GM19463 (cell line): ENCODE measurements around the gene COMMD1.
"Not testable (repeated sequence)": the region's sequence is repeated elsewhere in the genome, so short reads cannot be mapped to it uniquely, and the experiment has no call there.

Experiments used
- ATAC-seq: cut with Tn5 transposase; IDR thresholded peaks from one replicate; pipeline ENCODE4 v1.9.1; 2021; ENCODE audit warnings: mild to moderate bottlenecking, moderate library complexity; ENCODE audit not compliant: unreplicated experiment

Gene COMMD1

DNA sequence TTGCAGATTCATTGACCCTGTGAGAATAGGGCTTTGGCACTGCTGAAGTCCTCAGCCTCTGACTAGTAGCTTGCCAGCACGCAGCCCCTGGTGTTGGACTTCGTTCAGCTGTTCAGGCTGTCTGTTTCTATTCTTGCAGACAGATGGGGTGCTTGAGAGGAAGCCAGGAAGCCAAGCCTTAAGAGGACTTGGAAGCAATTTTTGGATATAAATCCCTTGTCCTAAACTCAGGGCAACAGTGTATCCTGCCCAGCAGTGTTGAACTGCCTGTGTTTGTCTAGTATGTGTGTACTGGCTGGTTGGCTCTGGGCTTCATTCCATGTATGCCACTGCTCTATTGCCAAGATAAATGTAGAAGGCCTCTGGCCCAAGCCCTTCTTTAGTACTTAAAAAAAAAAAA lies 108.6 kb downstream of the COMMD1 start:
- ATAC-seq = no peak

DNA sequence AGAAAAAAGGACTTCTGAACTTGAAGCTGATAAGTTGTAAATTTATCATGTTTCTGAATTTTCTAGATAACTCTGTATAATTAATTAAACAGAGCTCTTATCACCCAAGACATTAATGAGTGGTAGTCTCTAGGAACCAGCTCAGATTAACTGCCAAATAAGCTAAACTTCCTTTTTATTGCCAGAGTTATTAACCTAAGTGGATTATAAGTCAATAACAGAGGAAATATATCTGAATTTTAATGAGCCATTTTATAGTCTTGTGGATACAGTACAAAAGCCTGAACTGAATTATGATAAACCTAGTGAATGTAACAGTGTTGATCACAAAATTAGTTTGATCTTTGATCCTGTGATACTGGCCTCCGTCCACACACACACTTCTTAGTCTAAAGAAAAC lies 111.5 kb downstream of the COMMD1 start:
- no peak for ATAC-seq

DNA sequence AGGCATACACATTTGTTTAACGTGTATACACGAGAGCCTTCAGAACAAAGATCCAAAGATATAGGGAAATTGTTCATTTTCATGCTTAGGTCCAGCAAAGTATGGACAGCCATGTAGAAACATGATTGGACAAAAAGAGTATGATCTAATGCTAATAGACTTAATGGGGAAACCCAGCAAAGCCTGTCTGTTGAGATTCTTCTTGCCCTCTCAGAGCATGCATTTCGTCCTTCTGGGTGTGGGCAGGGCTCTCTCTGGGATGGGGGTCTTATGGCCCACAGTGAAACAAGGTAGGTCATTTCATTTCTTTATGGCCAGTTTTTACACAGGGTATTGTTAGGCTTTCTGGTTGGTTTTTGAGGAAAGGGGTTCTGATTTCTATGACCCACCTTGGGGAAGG lies 124.4 kb downstream of the COMMD1 start:
- ATAC-seq = no peak

DNA sequence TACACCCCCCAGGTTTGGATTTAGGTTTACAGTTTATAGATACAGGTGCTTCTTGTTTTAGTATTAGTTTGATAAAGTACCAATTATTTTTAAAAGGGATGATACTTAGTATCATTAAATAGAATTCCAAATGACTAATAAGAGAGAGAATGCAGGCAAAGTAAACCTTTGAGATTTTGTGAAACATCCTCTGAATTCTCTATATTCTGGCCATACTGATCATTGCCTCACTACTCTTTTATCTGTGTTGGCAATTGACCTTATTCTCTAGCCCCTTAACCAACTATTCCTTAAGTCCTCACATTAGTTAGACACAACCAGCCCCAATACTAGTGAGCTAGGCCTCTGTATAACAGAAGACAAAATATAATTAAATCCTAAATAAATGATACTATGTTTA lies 125.4 kb downstream of the COMMD1 start:
- no peak for ATAC-seq

DNA sequence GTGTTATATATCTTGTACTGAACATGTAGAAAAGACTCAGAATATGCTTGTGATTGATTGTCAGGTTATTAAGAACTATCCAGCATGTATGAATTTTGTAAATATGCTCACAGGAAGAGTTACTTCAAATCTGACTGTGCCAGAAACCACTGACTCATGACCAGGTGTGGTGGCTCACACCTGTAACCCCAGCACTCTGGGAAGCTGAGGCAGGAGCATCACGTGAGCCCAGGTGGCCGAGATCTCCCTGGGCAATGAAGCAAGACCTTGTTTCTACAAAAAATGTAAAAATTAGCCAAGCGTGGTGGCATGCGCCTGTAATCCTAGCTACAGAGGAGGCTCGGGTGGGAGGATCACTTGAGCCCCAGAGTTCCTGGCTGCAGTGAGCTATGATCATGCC lies 126.6 kb downstream of the COMMD1 start:
- ATAC-seq = no peak

DNA sequence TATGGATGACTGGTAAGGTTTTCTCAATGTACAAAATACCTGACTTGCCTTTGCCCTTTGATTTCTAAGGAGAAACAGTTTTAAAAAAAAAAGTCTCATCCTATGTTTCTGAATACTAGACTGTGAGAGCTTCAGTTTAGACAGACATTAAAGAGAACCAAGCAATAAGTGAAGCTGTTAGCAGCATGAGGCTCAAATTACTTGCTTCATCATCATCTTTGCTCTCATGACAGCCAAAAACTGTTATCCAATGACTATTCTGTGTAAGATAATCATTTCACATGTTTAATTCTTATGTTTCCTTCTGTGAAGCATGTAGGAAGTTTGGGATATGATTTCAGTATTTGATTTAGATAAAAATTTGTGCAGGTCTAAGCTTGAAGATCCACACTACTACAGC lies 129.2 kb downstream of the COMMD1 start:
- ATAC-seq = no peak

DNA sequence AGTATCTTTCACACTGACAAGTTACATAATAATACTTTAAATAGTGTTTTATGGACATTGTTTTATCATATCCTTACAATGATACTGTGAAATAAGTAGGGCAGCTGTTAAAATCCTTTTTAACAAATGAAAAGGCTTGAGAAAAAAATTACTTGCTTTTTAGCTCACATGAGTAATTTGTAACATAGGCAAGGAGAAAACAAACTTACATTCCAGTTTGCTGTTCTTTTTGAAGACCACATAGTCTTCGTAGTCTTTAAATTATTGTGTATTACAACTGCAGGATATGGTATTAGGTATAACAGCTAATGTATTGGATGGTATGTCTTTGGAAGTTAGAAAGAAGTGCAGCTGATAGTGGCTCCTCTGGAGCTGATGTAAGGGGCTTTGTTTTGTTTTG lies 130.8 kb downstream of the COMMD1 start:
- no peak for ATAC-seq

DNA sequence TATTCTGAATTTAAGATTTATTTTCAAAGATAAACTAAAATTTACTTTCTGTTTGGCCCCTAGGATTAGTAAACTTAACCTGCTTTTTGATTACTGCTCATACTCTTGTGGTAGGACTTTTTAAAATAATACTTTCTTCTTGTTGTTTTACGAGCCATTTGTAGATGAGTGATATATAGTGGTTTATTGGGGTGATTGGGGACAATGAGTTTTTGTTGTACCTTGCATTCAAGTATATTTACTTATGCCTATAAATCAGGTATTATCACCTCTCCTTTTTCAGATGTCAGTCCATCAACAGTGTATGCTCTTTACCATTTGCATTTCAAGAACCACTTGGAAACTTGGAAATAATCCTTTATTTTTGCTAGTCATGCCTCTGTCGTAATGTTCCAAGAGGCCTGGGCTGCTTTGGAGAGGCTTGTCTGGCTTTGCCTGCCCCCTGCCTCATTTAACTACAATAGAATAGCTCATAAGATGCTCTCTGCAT lies 131.3 kb downstream of the COMMD1 start:
- no peak for ATAC-seq

DNA sequence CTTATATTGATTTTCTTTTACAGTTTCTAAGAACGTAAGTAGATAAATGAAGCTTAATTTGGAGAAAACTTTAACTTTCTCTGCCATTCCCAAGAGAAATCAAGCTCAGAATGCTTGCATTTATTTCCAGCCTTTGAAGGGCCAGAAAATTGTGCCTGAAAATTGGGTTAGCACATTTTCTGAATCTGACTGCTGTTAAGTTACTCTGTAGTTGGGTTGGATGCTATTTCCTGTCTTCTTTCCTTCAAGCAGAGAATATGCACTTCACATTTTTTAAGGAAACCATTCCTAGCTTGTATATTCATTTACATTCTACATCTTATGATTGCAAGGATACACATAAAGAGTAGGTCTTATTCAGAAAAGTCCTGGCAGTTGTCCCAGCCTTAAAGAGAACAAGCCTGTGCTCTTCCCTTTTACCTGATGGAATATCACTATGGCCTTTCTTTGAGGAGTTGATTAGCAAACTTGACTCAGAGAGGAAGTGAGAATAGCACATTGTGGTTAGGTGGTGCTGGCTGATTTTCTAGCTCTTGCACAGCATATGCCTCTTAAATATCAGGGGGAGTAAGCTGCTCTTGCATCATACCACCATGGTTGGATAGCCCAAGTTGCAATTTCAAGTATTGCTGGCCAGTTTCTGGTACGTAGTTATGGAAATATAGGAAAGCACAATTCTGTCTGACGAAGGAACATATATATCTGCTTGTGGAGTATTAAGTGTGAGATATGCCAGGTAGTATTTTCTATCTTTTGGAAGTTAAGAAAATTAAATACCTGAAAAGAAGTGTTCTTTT lies 133.7 kb downstream of the COMMD1 start:
- peak; percentile 100 for ATAC-seq

DNA sequence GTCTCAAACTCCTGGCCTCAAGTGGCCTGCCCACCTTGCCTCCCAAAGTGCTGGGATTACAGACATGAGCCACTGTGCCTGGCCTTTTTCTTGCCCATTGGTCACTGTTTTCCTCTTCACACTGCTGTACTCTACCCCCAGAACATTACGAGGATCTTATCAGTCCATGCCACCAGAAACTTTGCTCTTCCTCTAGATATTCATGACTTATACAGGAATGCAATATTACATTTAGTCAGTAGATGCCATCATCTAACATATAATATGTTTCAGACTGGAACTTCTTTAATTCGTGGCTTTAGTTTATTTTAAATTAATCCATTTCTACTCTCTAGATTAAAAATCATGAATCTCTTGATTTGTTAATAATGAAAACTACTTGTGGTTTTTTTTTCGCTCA lies 135.5 kb downstream of the COMMD1 start:
- ATAC-seq = no peak

DNA sequence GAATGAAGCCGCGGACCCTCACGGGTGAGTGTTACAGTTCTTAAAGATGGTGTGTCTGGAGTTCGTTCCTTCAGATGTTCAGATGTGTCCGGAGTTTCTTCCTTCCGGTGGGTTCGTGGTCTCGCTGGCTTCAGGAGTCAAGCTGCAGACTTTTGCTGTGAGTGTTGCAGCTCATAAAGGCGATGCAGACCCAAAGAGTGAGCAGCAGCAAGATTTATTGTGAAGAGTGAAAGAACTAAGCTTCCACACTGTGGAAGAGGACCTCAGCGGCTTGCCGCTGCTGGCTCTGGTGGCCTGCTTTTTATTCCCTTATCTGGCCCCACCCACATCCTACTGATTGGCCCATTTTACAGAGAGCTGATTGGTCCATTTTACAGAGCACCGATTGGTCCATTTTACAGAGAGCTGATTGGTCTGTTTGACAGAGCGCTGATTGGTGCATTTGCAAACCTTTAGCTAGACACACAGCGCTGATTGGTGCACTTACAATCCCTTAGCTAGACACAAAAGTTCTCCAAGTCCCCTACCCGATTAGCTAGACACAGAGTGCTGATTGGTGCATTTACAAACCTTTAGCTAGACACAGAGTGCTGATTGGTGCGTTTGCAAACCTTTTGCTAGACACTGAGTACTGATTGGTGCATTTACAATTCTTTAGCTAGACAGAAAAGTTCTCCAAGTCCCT lies 136.4 kb downstream of the COMMD1 start:
- not testable (repeated sequence) for ATAC-seq

DNA sequence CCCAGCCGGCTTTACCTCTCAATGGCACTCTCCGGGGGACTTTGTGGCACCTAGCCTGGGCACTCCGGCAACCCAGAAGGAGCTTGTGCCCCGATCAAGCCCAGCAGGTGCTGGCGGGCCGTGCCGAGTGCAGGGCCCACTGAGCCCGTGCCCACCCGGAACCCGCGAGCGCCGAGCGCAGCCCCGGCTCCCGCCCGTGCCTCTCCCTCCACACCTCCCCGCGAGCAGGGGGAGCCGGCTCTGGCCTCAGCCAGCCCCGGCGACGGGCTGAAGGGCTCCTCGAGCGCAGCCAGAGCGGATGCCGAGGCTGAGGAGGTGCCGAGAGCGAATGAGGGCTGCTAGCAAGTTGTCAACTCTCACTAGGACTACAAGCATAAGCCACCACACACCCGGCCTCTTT lies 136.9 kb downstream of the COMMD1 start:
- ATAC-seq = no peak

DNA sequence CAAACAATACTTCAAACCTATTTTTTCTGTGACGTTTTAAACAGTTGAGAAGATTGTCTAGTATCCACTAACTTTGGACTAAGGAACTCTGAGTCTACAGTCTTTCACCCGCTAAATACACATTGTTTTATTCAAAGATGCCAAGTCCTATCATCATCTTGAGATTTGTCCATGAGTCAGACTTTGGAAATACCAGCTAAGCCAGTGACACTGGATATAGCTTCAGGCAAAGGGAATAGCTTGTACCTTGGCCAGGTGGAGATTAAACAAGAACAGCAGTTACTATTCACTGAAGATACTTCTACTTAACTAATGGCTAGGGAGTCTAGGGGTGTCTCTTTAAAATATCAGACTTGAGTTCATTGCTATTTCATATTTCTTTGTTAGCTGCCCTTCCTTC lies 137.5 kb downstream of the COMMD1 start:
- no peak for ATAC-seq

DNA sequence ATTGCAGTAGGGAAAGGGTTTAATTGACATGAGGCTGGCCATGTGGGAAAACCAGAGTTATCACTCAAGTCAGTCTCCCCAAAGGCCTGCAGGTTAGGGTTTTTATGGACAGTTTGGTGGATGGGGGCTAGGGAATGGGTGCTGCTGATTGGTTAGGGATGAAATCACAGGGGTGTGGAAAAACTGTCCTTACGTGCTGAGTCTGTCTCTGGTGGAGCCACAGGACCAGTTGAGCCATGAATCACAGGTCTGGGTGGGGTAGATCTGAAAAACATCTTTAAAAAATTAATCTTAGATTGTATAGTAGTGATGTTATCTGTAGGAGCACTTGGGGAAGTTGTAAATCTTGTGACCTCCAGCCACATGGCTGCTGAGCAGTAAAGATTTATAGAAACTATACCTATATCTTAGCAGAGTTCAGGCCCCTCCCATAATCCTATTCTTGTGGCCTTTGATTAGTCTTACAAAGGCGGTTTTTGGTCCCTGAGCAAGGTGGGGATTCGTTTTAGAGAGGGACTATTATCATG lies 139.6 kb downstream of the COMMD1 start:
- no peak for ATAC-seq

DNA sequence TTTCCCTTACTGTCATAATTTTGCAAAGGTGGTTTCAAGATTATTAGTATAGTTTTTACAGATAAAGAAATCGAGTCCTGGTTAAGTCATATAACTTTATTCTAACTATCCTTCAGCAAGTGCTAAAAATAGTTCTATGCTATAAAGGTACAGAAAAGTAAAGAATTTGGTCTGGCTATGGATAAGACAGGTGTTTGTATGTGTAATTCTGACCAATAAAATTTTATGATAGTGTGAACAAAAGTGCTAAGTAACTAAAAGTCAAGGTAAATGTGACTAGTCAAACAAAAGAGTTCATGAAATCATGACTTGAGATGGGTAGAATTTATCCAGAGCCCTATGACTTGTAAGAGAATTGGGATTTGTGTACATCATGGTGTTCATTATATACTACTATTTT lies 140.7 kb downstream of the COMMD1 start:
- ATAC-seq = no peak

DNA sequence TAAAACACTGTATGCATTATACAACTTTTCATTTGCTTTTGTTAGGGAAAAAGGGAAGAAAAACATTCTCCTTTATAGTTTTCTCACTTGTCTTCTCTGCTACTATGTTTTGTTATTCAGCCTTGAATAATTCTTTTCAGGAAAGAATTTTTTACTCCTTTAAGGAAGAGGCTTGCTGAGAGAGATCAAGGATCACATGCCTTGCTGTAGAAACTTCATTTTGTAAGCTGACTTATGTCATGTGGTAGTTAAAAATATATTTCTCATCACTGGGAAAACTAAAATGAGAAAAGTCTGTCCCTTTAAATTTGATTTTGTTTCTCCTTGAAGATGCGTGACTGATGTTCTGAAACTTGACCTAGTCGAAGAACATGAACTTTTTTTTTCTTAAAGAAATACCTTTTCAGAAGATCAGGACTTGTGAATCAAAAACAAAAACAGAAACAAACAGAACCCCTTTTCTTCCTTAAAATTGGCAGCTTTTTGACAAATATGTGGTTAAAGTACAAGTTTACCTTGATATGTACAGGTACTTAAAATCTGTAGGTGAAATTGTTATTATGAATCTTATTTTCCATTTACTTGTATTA lies 145.1 kb downstream of the COMMD1 start:
- ATAC-seq = no peak

DNA sequence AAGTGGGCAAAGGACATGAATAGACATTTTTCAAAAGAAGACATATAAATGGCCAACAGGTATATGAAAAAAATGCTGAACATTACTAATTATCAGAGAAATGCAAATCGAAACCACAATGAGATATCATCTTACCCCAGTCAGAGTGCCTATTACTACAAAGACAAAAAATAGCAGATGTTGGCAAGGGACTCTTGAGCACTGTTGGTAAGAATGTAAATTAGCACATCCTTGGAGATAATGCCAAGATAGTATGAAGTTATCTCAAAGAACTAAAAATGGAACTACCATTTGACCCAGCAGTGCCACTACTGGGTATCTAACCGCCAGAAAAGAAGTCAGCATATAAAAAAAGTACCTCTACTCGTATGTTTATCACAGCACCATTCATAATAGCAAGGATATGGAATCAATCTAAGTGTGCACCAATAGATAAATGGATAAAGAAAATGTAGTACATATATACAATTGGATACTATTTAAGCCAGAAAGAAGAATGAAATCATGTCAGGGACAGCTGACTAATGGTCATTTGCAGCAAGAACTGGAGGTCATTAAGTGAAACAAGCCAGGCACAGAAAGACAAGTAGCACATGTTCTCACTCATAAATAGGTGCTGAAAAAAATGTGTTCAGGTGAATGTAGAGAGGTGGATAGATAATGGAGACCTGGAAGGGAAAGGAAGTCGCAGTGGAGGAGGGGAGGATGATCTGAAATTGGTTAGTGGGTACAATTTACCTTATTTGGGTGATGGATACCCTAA lies 148.7 kb downstream of the COMMD1 start:
- no peak for ATAC-seq

DNA sequence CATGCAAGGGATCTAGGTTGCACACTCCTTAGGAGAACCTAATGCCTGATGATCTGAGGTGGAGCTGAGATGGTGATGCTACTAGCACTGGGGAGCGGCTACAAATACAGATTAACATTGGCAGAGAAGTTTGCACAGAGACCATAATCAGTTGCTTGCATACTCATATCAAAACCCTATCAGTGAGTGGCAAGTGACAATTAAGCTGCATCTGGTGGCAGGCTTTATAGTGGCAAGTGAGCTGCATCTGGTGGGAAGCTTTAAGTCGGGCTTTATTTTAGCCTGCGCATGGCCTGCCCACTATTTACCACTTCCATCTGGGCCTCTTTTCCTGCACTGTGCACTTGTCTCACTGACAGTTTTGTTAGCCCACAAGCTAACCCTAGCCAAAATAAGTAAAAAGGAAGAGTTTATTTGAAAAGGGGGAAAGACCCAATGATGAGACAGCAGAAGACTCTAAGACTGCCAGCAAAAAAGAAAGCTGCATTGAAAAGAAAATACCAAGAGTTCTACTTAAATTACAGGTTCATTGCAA lies 149.5 kb downstream of the COMMD1 start:
- ATAC-seq = no peak

DNA sequence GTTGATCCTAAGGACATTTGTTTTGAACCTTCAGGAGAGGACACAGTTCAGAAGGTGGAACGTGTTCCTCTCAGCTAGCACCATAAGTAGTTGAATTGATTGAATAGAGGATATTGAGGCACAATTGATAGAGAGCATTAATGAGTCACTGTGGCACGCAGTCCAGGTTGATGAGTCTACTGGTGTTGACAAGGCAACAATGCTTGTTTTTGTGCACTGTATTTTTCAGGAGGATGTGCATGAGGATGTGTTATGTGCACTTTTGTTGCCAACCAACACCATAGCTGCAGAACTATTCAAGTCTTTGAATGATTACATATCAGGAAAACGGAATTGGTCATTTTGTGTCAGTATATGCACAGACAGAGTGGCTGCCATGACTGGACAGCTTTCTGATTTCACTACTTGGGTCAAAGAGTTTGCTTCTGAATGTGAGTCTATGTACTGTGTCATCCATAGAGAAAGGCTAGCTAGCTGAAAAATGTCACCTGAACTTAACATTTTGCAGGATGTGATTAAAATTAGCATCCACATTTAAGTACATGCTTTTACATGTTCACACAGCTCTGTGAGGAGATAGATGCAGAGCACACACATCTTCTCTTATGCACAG lies 150.4 kb downstream of the COMMD1 start:
- ATAC-seq = no peak

DNA sequence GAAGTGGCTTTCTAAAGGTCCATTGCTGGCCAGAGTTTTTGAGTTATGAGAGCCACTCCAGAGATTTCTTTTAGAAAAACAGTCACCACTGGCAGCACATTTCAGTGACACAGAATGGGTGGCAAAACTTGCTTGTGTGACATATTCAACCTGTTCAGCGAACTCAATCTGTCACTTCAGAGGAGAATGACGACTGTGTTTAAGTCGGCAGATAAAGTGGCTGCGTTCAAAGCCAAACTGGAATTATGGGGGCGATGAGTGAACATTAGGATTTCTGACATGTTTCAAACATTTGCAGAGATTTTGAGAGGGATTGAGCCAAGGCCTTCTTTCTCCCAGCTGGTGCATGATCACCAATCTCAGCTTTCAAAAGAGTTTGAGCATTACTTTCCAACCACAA lies 150.9 kb downstream of the COMMD1 start:
- no peak for ATAC-seq
